Activated effector memory CD4-positive, alpha-beta T cell treated with anti-CD3 and anti-CD28 coated beads, Interleukin-2, amount 50 U/mL, for 16 hours (primary cell): Measurements from ENCODE around the gene CA12.

Experiments
- DNase-seq: peaks from one replicate; pipeline ENCODE4 v3.0.0-alpha.2; 2020

The CA12 gene

GRCh38 chr15:63401714-63402497, 20.3 kb upstream of the CA12 start:
- DNase-seq, result no peak

- DNase-seq, result no peak
Observed at GRCh38 chr15:63401078-63401477, 19.4 kb upstream of the CA12 start.

- DNase-seq, result no peak
Observed at GRCh38 chr15:63398456-63398855, 16.8 kb upstream of the CA12 start.

GRCh38 chr15:63396152-63396928, 14.7 kb upstream of the CA12 start:
- DNase-seq, result no peak

- no peak for DNase-seq
Observed at GRCh38 chr15:63395730-63396151, 14.1 kb upstream of the CA12 start.

- DNase-seq, result no peak
Observed at GRCh38 chr15:63392361-63393009, 10.8 kb upstream of the CA12 start.

- DNase-seq, result no peak
Observed at GRCh38 chr15:63391669-63392360, 10.2 kb upstream of the CA12 start.

GRCh38 chr15:63390689-63391088, 9.0 kb upstream of the CA12 start:
- no peak for DNase-seq

GRCh38 chr15:63389902-63390670, 8.4 kb upstream of the CA12 start:
- no peak for DNase-seq

- DNase-seq, result no peak
Observed at GRCh38 chr15:63388511-63388910, 6.9 kb upstream of the CA12 start.

- DNase-seq, result no peak
Observed at GRCh38 chr15:63387748-63388493, 6.3 kb upstream of the CA12 start.

- DNase-seq, result no peak
Observed at GRCh38 chr15:63385911-63386531, 4.4 kb upstream of the CA12 start.

GRCh38 chr15:63384906-63385305, 3.3 kb upstream of the CA12 start:
- DNase-seq, result no peak

GRCh38 chr15:63382966-63383710, 1.5 kb upstream of the CA12 start:
- no peak for DNase-seq

- no peak for DNase-seq
Observed at GRCh38 chr15:63380808-63381282, 801 bp downstream of the CA12 start.

GRCh38 chr15:63380151-63380807, 1.4 kb downstream of the CA12 start:
- DNase-seq, result no peak

GRCh38 chr15:63379492-63380150, 2.0 kb downstream of the CA12 start:
- no peak for DNase-seq

- DNase-seq, result no peak
Observed at GRCh38 chr15:63378946-63379345, 2.7 kb downstream of the CA12 start.
